Cardiac atrium fibroblast (primary cell): ENCODE measurements around the gene GAS5. TPM values are rescaled to one million over a fixed set of nuclear protein-coding genes. Genes with fewer than 3 reads are reported as not detected.

ENCODE experiments used
- total RNA-seq: library from RNA; depleted of rRNA; stranded (reverse); fragments of >200 nt; gene quantifications from 2 replicates; pipeline ENCODE4 v1.2.3, GENCODE V29; 2015

GAS5 gene
- 467 and 490 TPM in 2 replicates for total RNA-seq

DNA sequence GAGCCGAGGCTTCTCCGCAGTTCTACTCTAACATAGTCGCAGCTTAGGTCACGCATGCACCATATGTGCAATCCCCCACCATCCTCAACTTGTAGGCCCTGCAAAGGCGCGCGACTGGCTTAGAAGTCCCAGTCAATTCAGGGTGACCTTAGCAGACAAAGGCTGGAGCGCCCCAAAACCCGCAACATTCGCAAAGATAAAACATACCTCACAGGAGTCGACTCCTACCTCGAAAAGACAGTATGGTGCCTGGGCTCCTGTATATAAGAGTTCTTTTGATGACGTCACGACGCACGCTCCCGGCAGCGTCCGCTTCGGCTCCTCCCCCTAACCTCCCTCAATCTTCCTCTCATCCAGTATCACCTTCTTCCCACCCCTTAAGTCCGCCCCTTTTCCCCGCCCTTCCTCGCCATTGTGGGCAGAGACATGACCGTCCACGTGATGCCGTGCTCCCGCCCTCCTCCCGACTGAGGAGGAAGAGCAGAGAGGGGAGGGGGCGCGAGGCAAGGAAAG lies at the start of gene GAS5:
Gene GAS5 (minus strand): TSS at position 237 of the 513 bp plus-strand sequence.

GRCh38 chr1:173917149-173917548 lies 49.4 kb upstream of the GAS5 start, which contains the start of gene SERPINC1:
Gene SERPINC1, minus strand, starts transcription at chr1:173917327. Its CDS starts 68 bp downstream, at chr1:173917259.

GRCh38 chr1:173868266-173869020 lies 654 bp upstream of the GAS5 start, which contains the start of gene ZBTB37:
Gene ZBTB37, plus strand, starts transcription at chr1:173868380. Its CDS starts 1,846 bp downstream, at chr1:173870226.

GRCh38 chr1:173824315-173825081 lies 43.3 kb downstream of the GAS5 start, which contains the start of the genes CENPL and DARS2:
Gene CENPL, minus strand, starts transcription at chr1:173824883. Its CDS starts 13,584 bp downstream, at chr1:173811299.
Gene DARS2, plus strand, starts transcription at chr1:173824673. Its CDS starts 557 bp downstream, at chr1:173825230.

Other genes starting within 250 kb of the GAS5 start
- not detected in 2 replicates for gene TEX50, start 232.7 kb downstream of the GAS5 start, total RNA-seq
- gene ANKRD45, start 198.1 kb downstream of the GAS5 start, total RNA-seq: not detected in 2 replicates
- 23.8 and 28.5 TPM in 2 replicates for gene KLHL20, start 153.0 kb downstream of the GAS5 start, total RNA-seq
- 8.3 and 11.7 TPM in 2 replicates for gene DARS2, start 43.3 kb downstream of the GAS5 start, total RNA-seq
- 5.4 and 8.3 TPM in 2 replicates for gene CENPL, start 43.1 kb downstream of the GAS5 start, total RNA-seq
- gene ZBTB37, start 391 bp upstream of the GAS5 start, total RNA-seq: 3.6 and 4.5 TPM in 2 replicates
- 0.16 TPM in 1 of 2 replicates, not detected in the other for gene SERPINC1, start 49.3 kb upstream of the GAS5 start, total RNA-seq
- 8.5 and 11.8 TPM in 2 replicates for gene RC3H1, start 154.4 kb upstream of the GAS5 start, total RNA-seq